Progenitor cell of endocrine pancreas (in vitro differentiated cells): ENCODE measurements around the gene MRPL3. TPM values are rescaled to one million over a fixed set of nuclear protein-coding genes. Genes with fewer than 3 reads are reported as not detected.

Experiments used
- DNase-seq: peaks from one replicate; pipeline ENCODE4 v3.0.0; 2021; ENCODE audit warnings: low spot score; ENCODE audit not compliant: unreplicated experiment
- H3K27ac Mint-ChIP-seq: 2 replicates; pipeline ENCODE4 v1.8.0; 2021; ENCODE audit warnings: mild to moderate bottlenecking, moderate library complexity, mixed read lengths
- H3K27me3 Mint-ChIP-seq: 2 replicates; pipeline ENCODE4 v1.8.0; 2021; ENCODE audit warnings: mixed read lengths
- H3K36me3 Mint-ChIP-seq: 2 replicates; pipeline ENCODE4 v1.8.0; 2022; ENCODE audit warnings: mixed read lengths; ENCODE audit not compliant: insufficient read depth
- H3K4me1 Mint-ChIP-seq: 2 replicates; pipeline ENCODE4 v1.8.0; 2021; ENCODE audit warnings: low read depth, mixed read lengths
- H3K4me3 Mint-ChIP-seq: 2 replicates; pipeline ENCODE4 v1.8.0; 2021; ENCODE audit warnings: low read depth, mild to moderate bottlenecking, moderate library complexity, mixed read lengths
- H3K9me3 Mint-ChIP-seq: 2 replicates; pipeline ENCODE4 v1.8.0; 2021; ENCODE audit warnings: low read depth, mixed read lengths
- total RNA-seq: library from RNA; stranded (reverse); gene quantifications from 2 replicates; pipeline ENCODE4 v1.2.1, GENCODE V29; 2021
- TF ChIP-seq, protein P1 (sequence below): fragments of 200-600 bp; sonication (generic); IDR thresholded peaks from one replicate; pipeline ENCODE4 v1.5.0; 2021; ENCODE audit warnings: antibody characterized with exemption, mild to moderate bottlenecking; ENCODE audit not compliant: unreplicated experiment

MRPL3 gene
- total RNA-seq, 1 donor from 2014 or later = 83.8 TPM

DNA sequence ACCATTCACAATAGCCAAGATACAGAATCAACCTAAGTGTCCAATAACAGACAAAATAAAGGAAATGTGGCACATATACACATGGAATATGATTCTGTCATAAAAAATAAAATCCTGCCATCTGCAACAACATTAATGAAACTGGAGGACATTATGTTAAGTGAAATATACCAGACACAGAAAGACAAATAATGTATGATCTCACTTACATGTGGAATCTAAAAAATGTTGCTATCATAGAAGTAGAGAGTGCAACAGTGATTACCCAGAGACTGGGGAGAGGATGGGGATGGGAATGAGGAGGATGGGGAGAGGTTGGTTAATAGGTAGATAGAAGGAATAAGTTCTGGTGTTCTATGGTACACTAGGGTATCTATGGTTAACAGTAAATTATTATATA is 28.7 kb downstream of the MRPL3 start:
- TF ChIP-seq, protein P1, sequence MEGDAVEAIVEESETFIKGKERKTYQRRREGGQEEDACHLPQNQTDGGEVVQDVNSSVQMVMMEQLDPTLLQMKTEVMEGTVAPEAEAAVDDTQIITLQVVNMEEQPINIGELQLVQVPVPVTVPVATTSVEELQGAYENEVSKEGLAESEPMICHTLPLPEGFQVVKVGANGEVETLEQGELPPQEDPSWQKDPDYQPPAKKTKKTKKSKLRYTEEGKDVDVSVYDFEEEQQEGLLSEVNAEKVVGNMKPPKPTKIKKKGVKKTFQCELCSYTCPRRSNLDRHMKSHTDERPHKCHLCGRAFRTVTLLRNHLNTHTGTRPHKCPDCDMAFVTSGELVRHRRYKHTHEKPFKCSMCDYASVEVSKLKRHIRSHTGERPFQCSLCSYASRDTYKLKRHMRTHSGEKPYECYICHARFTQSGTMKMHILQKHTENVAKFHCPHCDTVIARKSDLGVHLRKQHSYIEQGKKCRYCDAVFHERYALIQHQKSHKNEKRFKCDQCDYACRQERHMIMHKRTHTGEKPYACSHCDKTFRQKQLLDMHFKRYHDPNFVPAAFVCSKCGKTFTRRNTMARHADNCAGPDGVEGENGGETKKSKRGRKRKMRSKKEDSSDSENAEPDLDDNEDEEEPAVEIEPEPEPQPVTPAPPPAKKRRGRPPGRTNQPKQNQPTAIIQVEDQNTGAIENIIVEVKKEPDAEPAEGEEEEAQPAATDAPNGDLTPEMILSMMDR = no peak
- H3K27me3 Mint-ChIP-seq = no peaks in the 10 kb centered on the region
- H3K4me1 Mint-ChIP-seq = peaks cover 2% of the 10 kb centered on the region
- DNase-seq = no peak
- H3K27ac Mint-ChIP-seq = no peak overlapping the region
- H3K9me3 Mint-ChIP-seq = no peaks in the 10 kb centered on the region
- no peak overlapping the region for H3K4me3 Mint-ChIP-seq
- peaks cover 15% of the 10 kb centered on the region for H3K36me3 Mint-ChIP-seq

DNA sequence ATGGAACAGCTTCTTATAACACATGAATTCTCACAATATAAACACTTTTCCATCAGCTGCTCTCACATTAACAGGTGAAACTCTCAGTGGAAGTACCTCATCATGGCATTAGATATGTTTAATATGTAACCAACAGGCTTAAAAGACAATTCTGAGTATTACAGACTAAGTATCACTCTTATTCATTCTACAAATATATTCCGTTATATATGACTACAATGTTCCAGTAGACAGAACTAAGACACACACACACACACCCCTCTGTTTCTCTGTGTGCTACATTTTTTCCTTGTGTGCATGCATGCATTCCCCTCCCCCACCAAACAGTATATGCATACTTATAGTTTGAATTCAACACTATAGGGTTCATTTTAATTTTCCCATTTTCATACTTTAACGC is 32.4 kb downstream of the MRPL3 start:
- no peaks in the 10 kb centered on the region for H3K27me3 Mint-ChIP-seq
- H3K27ac Mint-ChIP-seq = no peak overlapping the region
- H3K9me3 Mint-ChIP-seq = no peaks in the 10 kb centered on the region
- no peak overlapping the region for H3K4me3 Mint-ChIP-seq
- TF ChIP-seq, protein P1 = no peak
- no peaks in the 10 kb centered on the region for H3K4me1 Mint-ChIP-seq
- DNase-seq = no peak
- H3K36me3 Mint-ChIP-seq = peaks cover 22% of the 10 kb centered on the region

DNA sequence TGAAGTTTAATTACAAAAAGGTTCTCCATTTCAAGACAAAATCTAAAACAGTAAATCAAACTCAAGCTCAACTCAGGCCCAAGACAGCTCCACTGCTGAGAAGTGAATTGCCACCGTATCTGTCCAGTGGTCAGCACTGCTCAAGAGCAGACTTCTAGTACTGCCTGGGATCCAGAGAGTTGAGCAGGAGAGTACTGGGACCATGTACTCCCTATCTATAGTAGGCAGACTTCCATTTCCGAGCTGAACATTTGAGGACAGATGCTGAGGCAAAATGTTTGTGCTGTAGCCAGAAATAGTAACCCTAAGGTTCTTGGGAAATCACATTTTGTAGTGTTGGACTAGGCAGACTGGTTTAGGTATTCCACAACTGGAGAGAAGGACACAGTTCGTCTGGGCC is 44.1 kb downstream of the MRPL3 start:
- TF ChIP-seq, protein P1 = no peak
- H3K4me1 Mint-ChIP-seq = peaks cover 26% of the 10 kb centered on the region
- H3K27ac Mint-ChIP-seq = no peak overlapping the region
- H3K27me3 Mint-ChIP-seq = no peaks in the 10 kb centered on the region
- peaks cover 12% of the 10 kb centered on the region for H3K36me3 Mint-ChIP-seq
- H3K9me3 Mint-ChIP-seq = no peaks in the 10 kb centered on the region
- no peak for DNase-seq
- no peak overlapping the region for H3K4me3 Mint-ChIP-seq

DNA sequence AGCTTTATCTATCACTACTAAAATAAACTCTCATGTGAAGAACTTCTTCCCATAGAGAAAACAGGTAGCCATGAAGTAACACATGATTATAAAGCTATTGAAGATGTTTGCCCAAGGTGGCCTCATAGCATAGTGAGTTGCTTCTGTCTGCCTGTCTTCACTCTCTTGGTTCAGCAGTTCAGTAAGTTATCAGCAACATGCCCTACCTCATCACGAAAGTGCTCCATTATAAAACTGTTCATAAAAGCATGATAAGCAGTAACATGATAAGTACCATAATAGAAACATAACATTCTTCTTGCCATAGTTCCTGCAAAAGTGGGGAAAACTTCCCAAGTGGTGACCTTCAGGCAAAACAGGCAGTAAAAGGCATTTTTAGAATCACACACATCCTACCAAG is 45.6 kb downstream of the MRPL3 start:
- TF ChIP-seq, protein P1 = no peak
- no peak overlapping the region for H3K4me3 Mint-ChIP-seq

DNA sequence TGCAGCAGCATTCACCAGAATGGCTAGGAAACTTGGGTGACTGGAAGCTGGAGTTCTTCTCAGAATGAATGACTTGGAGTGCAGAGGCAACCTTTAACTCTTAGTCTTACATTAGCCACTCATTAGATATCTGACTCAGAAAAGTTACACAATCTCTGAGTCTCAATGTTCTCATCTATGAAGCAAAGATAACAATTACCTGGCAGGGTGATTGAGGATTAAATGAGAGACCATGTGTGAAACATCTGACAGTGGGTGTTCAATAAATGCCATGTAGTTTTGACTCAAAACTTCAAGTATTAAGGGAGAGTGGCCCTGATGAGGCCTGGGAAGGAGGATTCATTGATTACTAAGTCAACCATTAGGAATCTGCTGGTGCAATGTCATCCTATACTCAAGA is 48.3 kb downstream of the MRPL3 start:
- no peak for DNase-seq
- H3K36me3 Mint-ChIP-seq = peaks cover 1% of the 10 kb centered on the region
- H3K27ac Mint-ChIP-seq = no peak overlapping the region
- H3K4me3 Mint-ChIP-seq = no peak overlapping the region
- no peaks in the 10 kb centered on the region for H3K9me3 Mint-ChIP-seq
- H3K4me1 Mint-ChIP-seq = peaks cover 26% of the 10 kb centered on the region
- H3K27me3 Mint-ChIP-seq = no peaks in the 10 kb centered on the region
- TF ChIP-seq, protein P1 = no peak

More for the DNA sequence above, 45.6 kb downstream of the MRPL3 start:
- Mint-ChIP-seq H3K36me3 (peaks cover 8% of the 10 kb centered on the region), H3K27me3 (no peaks in the 10 kb centered on the region), H3K4me1 (peaks cover 26% of the 10 kb centered on the region), H3K9me3 (no peaks in the 10 kb centered on the region), H3K27ac (no peak overlapping the region)
- DNase-seq = no peak
